Body of pancreas (tissue), 4 donors: ENCODE measurements around the gene DMD.
"Not testable (repeated sequence)": the region's sequence is repeated elsewhere in the genome, so short reads cannot be mapped to it uniquely, and the experiment has no call there.

Source experiments
- POLR2A ChIP-seq, 3 donors: fragments of 450-650 bp; IDR thresholded peaks; one replicate each; pipeline ENCODE4 v1.6.1; 2016; ENCODE audit warnings: antibody characterized with exemption in 3 of 3, mild to moderate bottlenecking in 2 of 3
- TF ChIP-seq, protein P1 (sequence below), 7 experiments: fragments of 450-650 bp in 4 of 7; fragments of 200-600 bp in 3 of 7; sonication (generic) in 3 of 7; IDR thresholded peaks; one replicate each; pipeline ENCODE4 v1.5.1; 2016 to 2019; ENCODE audit warnings: antibody characterized with exemption in 7 of 7

GRCh38 chrX:31932320-31932719, 1279.0 kb downstream of the DMD start:
- TF ChIP-seq, protein P1, sequence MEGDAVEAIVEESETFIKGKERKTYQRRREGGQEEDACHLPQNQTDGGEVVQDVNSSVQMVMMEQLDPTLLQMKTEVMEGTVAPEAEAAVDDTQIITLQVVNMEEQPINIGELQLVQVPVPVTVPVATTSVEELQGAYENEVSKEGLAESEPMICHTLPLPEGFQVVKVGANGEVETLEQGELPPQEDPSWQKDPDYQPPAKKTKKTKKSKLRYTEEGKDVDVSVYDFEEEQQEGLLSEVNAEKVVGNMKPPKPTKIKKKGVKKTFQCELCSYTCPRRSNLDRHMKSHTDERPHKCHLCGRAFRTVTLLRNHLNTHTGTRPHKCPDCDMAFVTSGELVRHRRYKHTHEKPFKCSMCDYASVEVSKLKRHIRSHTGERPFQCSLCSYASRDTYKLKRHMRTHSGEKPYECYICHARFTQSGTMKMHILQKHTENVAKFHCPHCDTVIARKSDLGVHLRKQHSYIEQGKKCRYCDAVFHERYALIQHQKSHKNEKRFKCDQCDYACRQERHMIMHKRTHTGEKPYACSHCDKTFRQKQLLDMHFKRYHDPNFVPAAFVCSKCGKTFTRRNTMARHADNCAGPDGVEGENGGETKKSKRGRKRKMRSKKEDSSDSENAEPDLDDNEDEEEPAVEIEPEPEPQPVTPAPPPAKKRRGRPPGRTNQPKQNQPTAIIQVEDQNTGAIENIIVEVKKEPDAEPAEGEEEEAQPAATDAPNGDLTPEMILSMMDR (IDR thresholded peaks at IDR 0.05), result not testable (repeated sequence)
- TF ChIP-seq POLR2A (IDR thresholded peaks at IDR 0.05), result not testable (repeated sequence)
